ENCODE results near the gene RBPJL.

The RBPJL gene, protein sequence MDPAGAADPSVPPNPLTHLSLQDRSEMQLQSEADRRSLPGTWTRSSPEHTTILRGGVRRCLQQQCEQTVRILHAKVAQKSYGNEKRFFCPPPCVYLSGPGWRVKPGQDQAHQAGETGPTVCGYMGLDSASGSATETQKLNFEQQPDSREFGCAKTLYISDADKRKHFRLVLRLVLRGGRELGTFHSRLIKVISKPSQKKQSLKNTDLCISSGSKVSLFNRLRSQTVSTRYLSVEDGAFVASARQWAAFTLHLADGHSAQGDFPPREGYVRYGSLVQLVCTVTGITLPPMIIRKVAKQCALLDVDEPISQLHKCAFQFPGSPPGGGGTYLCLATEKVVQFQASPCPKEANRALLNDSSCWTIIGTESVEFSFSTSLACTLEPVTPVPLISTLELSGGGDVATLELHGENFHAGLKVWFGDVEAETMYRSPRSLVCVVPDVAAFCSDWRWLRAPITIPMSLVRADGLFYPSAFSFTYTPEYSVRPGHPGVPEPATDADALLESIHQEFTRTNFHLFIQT

DNA sequence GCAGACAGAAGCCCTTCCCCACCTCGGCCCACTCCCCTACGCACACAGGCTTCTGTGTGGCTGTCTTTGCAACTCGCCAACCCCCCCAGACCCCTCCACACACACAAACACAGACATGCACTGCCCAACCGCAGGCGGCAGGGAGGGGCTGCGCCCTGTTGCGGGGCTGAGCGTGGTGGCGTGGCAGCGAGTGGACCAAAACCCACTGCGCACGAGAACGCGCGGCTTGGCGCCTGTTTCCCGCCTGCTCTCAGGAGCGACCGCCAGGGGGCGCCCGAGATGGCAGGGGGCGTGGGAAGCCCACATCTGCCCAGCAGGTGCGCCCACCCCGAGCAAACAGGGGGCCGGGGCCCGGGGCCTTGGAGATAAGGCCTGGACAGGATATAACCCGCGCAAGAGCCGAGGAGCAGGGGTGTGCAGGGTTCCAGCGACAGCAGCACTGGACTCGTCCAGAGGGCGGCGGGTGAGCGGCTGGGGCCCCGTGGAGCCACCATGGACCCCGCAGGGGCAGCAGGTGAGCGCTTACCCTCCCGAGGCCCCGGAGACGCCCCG, at the start of gene RBPJL:
Gene RBPJL, plus strand, starts transcription at position 410 of the 552 bp plus-strand sequence. Its CDS starts 83 bp downstream, at position 493.
- peak in 2 of 3 experiments; percentile 49 to 54 for DNase-seq (ENCODE audit: low read depth in 2 of 3, low spot score in 2 of 3)

DNA sequence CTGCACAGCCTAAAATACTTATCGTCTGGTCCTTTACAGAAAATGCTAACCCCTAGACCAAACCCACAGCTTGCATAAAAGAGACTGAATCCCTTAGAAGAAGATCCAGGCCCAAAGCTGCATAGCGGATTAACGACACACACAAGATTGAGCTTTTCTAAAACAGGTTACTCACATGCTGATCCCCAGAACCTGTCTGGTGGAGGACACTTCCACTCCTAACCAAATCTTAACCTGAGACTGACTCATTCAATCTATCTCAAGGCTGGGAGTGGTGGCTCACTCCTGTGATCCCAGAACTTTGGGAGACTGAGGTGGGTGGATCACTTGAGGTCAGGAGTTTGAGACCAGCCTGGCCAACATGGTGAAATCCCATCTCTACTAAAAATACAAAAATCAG, 49.5 kb upstream of the RBPJL start:
- DNase-seq (ENCODE audit: low read depth in 2 of 3, low spot score in 2 of 3) = no peak

DNA sequence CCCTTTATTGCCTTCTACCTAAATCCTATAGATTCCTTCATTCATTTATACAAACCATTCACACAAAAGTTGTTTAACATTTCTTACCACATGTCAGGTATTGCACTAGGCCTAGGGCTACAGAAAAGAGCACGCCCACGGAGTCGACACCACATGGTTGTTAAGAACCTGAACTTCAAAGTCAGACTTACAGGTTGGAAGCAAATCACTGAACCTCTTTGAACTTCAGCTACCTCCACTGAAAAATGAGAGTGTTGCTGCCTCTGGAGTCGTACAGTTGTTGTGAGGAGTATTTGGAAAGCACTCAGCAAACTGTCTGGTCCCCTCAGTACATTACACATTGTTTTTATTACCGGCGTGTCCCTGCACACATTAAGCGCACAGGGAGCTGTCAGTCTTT, 48.9 kb upstream of the RBPJL start:
- no peak for DNase-seq (ENCODE audit: low read depth in 2 of 3, low spot score in 2 of 3)

DNA sequence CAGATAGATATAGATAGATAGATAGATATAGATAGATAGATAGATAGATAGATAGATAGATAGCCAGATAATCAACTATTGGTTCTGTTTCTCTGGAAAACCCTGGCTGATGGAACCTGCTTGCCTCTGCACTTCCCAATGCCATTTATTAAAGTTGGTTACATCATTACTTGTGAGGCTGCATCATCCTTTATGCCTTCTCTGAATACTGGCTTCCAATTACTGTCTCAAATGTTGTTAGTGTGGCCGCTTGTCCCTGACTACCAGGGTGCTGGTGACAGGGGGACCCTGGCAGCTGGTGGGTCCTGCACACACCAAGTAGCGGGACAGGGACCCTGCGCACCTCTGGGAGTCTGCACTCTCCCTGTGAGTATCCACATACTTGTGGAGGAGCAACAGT, 48.4 kb upstream of the RBPJL start:
- no peak for DNase-seq (ENCODE audit: low read depth in 2 of 3, low spot score in 2 of 3)

DNA sequence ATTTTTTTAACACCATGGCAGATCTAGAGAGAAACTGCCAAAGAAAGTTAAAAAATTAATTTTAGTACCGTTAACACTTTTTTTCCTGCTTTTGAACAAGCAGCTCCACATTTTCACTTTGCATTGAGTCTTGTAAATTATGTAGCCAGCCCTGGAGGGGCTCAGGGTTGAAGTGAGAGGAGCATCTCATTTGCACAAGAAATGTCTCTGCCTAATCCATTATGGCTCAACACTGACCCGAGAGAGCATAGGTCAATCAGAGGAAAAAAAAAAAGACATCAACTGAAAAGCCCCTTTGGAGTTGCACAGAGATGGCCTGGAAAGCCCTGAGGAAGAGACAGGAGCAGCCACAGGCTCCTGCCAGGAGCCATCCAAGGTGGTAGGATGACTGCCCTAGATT, 48.0 kb upstream of the RBPJL start:
- DNase-seq (ENCODE audit: low read depth in 2 of 3, low spot score in 2 of 3) = no peak

DNA sequence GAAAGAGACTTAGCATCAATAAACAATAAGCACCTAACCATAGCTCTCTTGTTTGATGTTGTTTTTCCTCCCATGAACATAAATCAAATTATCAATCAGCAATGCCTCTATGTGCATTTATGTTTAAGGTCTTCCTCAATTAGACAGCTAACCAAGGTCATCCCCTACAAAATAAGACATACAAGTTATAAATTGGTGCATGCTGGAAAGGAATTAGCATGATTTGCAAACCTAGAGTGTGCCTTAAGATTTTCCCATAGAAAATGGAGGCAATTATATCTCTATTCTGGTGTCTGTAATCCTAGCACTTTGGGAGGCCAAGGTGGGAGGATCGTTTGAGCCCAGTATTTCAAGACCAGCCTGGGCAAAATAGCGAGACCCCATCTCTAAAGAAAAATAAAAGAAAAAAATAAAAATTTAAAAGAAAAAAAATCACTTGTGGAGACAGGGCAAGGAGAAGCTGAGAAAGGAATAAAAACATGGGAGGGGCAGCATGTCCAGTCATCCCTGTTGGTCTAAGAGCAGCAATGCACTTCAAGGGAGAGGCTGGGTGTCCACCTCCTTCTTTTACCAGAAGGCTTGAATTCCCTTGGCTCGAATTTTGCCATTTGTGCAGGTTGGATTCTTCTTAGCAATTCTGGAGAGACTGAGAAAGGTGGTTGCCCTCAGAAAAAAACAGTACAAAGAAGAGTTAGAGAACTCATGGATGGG, 42.9 kb upstream of the RBPJL start:
- DNase-seq (ENCODE audit: low read depth in 2 of 3, low spot score in 2 of 3) = no peak

DNA sequence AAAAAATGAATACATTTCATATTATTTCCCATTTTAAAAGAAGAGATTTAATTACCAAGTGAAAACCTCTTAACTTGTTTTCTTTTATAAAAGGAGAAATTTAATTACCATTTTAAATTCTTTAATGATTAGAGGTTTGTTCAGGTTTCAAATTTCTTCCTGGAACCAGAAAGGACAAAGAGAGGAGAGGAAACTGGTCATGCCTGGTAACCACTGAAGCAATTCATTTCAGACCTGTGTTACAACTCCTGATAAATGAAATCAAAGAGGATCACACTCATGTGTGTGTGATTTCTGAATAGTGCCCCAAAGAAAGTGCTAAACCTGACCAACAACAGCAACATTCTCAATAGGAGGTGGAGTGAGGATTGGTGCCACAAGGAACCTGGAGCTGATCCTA, 39.7 kb upstream of the RBPJL start:
- DNase-seq (ENCODE audit: low read depth in 2 of 3, low spot score in 2 of 3) = no peak

DNA sequence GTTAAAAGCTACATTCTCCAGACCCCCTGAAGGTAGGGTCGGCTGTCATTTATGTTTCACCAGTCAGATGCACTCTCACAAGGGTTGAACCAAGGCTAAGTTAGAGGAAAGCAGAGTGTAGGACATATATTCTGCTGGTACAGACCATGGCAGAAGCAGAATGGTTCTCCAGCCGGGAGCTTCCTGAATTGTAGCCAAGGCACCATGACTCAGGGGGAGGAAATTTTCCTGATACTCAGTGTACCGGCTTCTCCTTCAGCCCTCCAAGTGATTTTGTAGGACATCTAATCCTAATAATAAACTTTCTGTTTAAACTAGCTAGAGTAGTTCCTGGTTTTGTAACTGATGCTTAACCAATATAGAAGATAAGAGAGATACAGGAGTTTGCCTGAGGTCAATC, 38.1 kb upstream of the RBPJL start:
- no peak for DNase-seq (ENCODE audit: low read depth in 2 of 3, low spot score in 2 of 3)

DNA sequence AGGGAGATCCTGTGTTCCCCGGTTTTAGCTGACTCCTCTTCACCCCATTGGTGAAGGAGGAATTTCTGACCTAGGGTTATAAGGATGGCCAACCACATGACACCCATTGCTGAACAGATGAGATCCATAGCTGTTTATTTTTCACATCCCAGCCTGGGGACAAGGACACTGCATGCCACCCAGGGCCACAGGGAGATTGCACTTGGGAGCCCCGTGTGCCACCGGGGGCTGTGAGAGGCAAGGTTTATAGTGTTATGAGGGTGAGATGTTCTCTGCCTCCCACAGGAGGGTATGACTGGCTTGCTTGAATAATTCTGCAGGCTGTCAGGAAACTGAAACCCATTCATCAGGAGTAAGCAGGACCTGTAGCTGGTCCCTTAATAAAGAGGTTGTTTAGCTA, 37.6 kb upstream of the RBPJL start:
- DNase-seq (ENCODE audit: low read depth in 2 of 3, low spot score in 2 of 3) = no peak

DNA sequence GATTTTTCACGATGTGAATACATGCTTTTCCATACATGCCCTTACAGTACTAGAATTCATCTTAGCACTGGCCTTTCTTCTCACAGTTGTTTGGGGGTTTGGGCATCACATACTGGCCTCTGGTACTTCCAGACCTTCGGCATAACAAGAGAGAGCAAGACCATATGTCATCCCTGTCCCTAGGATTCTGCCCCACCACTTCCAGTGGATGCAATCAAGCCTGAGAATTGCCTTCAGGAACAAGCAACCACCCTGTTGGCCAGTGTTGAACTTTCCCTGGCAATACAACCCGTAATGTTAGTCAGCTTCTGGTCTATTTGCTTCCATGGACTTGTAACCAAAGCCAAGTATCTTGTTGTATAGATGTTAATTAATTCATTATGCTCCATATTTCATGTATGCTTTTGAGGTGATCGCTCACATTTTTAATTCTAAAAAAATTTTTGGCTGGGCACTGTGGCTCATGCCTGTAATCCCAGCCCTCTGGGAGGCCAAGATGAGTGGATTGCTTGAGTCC, 36.8 kb upstream of the RBPJL start:
- DNase-seq (ENCODE audit: low read depth in 2 of 3, low spot score in 2 of 3) = no peak

DNA sequence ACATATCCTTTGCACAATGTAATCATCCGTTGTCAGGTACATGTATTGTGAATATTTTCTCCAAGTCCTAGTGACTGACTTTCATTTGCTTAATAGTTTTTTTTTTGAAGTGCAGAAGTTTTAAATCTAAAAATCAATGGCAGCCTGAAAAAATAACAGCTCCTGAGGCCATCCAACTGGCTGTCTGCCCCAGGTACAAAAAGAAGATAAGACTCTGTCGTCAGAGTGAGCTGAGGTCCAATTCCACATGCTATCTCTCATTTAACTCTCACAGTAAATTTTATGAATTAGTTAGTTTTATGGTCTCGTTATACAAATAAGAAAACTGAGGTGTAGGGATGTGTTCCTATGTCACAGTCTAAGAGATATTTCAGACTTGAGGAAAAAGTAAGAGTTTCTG, 31.3 kb upstream of the RBPJL start:
- DNase-seq (ENCODE audit: low read depth in 2 of 3, low spot score in 2 of 3) = no peak

DNA sequence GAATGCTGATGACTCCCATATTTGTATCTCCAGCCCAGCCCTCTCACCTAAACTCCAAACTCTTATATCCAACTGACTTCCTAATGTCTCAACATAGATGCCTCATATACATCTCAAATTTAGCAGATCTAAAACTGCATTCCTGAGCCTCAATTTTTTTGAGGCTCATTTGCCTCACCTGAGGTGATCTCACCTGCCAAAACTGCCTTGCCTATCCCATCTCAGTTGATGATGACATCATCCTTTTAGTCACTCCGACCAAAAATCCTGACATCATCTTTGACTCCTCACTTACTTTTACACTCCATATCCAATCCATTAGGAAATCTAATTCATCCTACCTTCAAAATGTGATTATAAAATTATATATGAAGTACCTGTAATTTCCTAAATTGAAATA, 26.6 kb upstream of the RBPJL start:
- DNase-seq (ENCODE audit: low read depth in 2 of 3, low spot score in 2 of 3) = no peak

DNA sequence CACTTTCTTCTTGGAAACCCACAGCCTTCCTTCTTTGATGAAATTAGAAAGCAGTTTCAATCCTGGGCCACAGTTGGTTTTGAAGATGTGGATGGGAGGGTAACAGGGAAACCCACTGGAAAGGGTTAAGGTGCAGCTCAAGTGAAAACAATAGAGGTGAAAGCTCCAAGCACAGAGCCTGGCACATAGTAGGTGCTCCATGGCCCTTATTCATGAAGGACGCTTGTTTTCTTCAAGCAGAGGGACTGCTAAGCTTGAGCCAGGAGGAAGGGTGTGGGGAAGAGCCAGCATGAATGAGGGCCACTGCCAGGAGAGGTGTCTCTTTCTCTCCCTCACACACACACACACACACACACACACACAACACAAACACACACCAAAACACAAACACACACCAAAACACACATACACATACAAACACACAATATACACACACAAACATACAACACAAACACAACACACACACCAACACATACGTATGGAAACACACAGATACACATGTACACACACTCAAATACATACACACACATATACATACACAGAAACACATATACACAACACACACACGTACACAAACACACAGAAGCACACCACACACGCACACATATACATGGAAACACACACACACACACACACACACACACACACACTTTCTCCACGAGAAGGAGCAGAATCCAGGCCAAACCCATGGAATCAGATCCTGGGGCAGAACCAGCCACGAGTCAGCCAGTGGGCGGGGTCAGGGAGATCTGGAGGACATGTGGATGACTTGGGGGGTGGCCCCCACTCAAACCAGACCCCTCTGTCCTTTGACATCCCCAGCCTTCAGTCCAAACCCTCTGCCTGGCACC, 23.7 kb upstream of the RBPJL start:
- DNase-seq (ENCODE audit: low read depth in 2 of 3, low spot score in 2 of 3) = no peak

DNA sequence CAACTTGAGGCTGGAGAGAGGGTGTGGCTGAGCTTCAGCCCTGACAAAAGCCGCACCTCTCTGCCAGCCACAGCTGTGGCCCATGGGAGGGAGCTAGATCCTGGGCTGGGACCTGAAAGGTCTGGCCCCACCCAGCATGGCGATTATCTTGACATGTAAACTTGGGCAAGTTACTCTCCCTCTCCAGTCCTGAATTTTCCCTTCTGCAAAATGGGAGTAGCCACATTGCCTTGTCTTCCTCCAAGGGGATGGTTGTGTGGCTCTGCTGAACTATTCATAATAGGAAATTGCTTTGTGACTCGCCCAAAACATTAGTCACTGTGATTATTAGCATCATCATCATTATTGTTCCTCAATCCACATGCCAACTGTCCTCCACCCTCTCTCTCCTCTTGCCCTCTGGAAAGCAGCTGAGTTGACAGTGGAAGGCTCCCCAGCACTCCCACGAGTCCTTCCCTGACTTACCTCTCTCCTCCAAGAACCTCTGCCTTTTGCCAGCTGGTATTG, 23.0 kb upstream of the RBPJL start:
- DNase-seq (ENCODE audit: low read depth in 2 of 3, low spot score in 2 of 3) = no peak

DNA sequence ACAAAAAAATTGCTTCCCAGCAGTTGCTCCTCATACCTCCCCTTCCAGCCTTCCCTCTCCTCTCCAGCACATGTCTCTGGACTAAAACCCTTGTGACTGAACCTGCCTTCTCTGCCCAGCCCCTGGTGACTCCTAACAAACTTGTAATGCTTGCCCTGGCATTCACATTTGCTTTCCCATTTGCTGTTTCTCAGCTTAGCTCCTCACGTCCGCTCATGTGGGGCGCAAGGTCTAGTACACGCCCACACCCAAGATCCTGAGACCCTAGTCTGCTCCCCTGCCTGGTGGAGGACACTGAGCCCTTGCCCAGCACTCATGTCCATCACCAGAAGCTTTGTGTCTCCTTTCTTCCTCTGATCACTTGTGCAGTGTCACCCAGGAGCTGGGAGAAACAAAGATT, 18.3 kb upstream of the RBPJL start:
- no peak for DNase-seq (ENCODE audit: low read depth in 2 of 3, low spot score in 2 of 3)

DNA sequence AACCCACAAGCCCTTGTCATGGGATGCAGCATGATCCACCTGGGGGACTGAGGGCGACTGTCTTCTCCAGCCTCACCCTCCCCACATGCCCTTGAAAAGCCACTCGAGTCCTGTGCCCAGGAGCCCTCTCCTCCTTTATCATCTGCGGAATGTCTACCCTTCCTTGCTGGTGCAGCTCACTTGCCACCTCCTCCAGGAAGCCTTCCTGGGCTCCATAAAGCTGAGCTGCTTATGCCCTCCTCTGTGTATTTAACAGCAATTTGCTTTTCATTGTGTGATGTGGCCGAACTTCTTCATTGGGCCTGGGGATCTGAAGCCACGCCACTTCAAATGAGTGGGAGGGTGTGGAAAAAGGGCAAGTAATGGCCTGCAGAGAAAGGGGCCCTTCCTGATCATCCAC, 17.8 kb upstream of the RBPJL start:
- DNase-seq (ENCODE audit: low read depth in 2 of 3, low spot score in 2 of 3) = no peak

DNA sequence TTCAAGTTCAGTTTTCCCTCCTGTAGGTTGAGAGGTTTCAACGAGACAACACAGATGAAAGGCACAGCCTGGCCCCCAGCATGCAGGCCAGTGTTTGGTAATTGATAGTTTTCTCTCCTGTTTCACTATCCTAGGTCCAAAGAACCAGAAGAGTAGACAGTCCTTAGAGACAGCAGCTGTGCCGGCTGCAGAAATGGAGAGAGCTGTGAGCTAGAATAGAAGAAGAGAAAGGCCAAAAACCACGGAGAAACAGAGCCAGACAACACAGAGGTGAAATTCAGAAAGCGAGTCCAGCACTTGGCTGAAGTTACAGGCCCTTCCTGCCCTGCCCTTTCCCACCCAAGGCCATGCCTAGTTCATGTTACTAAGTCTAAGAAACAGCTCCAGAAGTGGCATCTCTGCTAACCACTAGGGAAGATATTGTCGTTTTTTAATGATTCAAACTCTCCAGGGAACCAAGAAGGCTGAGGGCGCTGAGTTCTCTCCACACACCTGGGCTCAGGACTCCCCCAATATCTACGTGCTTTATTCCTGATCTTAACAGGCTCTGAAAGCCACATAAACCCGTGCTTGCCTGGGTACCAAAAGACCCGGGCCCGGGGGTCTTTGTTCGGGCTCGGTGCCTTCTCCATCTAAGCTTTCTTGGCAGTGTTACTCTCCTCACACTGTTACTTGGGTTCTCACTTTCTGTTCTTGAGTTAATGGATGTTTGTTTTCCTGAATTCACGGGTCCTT, 16.5 kb upstream of the RBPJL start:
- no peak for DNase-seq (ENCODE audit: low read depth in 2 of 3, low spot score in 2 of 3)

DNA sequence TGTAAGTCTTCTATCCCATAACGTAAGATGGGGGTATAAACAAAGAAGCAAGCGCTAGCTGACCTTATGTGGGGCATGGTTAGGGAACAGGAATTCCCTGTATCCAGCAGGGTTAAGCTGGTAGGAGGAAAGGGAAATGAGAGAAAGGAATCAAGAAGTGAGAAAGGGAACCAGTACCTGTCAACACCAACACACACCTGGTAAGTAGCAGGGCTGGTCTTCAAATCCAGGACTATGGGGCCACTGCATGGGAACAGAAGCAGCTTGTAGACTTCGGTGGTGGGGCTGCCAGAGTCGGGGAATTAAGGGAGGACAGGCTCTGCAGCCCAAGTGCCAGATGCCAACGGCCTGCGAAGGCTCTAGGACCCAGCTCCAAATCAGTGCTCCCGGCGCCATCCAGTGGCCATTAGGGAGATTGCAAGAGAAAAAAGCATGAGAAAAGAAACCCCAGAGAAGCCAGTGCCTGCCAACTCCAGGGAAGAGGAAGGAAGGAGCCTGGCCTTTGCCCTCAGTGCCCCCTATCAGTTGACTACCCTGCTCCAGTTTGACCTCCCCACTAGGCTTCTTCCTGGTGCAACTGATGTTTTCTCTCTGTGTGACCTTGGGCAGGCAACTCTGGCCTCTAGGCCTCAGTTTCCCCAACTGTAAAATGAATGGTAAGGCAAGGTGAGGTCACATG, 15.8 kb upstream of the RBPJL start:
- DNase-seq (ENCODE audit: low read depth in 2 of 3, low spot score in 2 of 3) = peak in 2 of 3 experiments; percentile 49 to 51

DNA sequence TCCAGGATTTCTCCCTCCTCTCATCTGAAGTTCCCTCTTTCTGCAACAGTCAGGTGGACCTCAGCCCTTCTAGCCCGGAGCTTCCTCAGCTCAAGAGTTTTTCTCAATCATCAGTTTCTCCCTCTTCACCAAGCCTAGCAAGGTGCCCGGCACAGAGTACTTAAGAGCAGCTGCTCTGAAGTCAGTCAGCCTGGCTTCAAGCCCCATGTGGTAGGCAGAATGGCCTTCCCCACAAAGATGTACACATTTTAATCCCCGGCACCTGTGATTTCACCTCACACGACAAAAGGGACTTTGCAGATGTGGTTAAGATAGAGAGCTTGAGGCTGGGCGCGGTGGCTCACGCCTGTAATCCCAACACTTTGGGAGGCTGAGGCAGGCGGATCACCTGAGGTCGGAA, 15.1 kb upstream of the RBPJL start:
- no peak for DNase-seq (ENCODE audit: low read depth in 2 of 3, low spot score in 2 of 3)

DNA sequence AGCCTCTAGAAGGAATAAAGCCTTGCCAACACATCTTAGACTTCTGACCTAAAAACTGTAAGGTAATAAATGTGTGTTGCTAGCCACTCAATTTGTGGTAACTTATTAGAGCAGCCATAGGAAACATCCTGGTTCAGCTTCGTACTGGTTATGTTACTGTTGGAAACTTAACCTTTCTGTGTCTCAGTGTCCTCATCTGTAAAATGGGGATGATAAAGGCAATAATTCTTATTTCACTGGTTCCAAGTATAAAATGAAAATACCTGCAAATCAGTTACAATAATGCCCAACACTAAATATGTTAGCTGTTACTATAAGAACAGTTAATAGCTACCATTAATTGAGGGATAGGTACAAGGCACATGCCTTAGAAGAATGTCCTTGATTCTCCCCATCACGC, 14.3 kb upstream of the RBPJL start:
- DNase-seq (ENCODE audit: low read depth in 2 of 3, low spot score in 2 of 3) = no peak

All from activated CD8-positive, alpha-beta memory T cell treated with anti-CD3 and anti-CD28 coated beads for 48 hours (primary cell).